ENCODE results near the gene POR.
"Not testable (repeated sequence)": the region's sequence is repeated elsewhere in the genome, so short reads cannot be mapped to it uniquely, and the experiment has no call there.

The POR gene

GRCh38 chr7:75884476-75884875, 30.5 kb upstream of the POR start:
- no peak for DNase-seq (ENCODE audit: low read depth in 4 of 4, low spot score in 1 of 4)

- DNase-seq (ENCODE audit: low read depth in 4 of 4, low spot score in 1 of 4): no peak
Observed at GRCh38 chr7:75885036-75885435, 29.9 kb upstream of the POR start.

GRCh38 chr7:75887669-75888369, 27.1 kb upstream of the POR start:
- DNase-seq (ENCODE audit: low read depth in 4 of 4, low spot score in 1 of 4): no peak

GRCh38 chr7:75888464-75889222, 26.3 kb upstream of the POR start:
- DNase-seq (ENCODE audit: low read depth in 4 of 4, low spot score in 1 of 4): no peak

- DNase-seq (ENCODE audit: low read depth in 4 of 4, low spot score in 1 of 4): no peak
Observed at GRCh38 chr7:75889223-75889825, 25.6 kb upstream of the POR start.

GRCh38 chr7:75889826-75890225, 25.1 kb upstream of the POR start:
- no peak for DNase-seq (ENCODE audit: low read depth in 4 of 4, low spot score in 1 of 4)

GRCh38 chr7:75891237-75891636, 23.7 kb upstream of the POR start:
- not testable (repeated sequence) for DNase-seq (ENCODE audit: low read depth in 4 of 4, low spot score in 1 of 4)

- DNase-seq (ENCODE audit: low read depth in 4 of 4, low spot score in 1 of 4): no peak
Observed at GRCh38 chr7:75891815-75892411, 23.0 kb upstream of the POR start.

GRCh38 chr7:75892634-75893272, 22.2 kb upstream of the POR start:
- DNase-seq (ENCODE audit: low read depth in 4 of 4, low spot score in 1 of 4): no peak

- no peak for DNase-seq (ENCODE audit: low read depth in 4 of 4, low spot score in 1 of 4)
Observed at GRCh38 chr7:75896803-75897327, 18.1 kb upstream of the POR start.

- DNase-seq (ENCODE audit: low read depth in 4 of 4, low spot score in 1 of 4): no peak
Observed at GRCh38 chr7:75900617-75901315, 14.2 kb upstream of the POR start.

- DNase-seq (ENCODE audit: low read depth in 4 of 4, low spot score in 1 of 4): no peak
Observed at GRCh38 chr7:75905785-75906604, 9.0 kb upstream of the POR start.

GRCh38 chr7:75906991-75907667, 7.8 kb upstream of the POR start:
- DNase-seq (ENCODE audit: low read depth in 4 of 4, low spot score in 1 of 4): no peak

GRCh38 chr7:75907668-75908039, 7.3 kb upstream of the POR start:
- not testable (repeated sequence) for DNase-seq (ENCODE audit: low read depth in 4 of 4, low spot score in 1 of 4)

GRCh38 chr7:75909521-75910132, 5.3 kb upstream of the POR start:
- DNase-seq (ENCODE audit: low read depth in 4 of 4, low spot score in 1 of 4): no peak

GRCh38 chr7:75911186-75911585, 3.8 kb upstream of the POR start:
- not testable (repeated sequence) for DNase-seq (ENCODE audit: low read depth in 4 of 4, low spot score in 1 of 4)

- no peak for DNase-seq (ENCODE audit: low read depth in 4 of 4, low spot score in 1 of 4)
Observed at GRCh38 chr7:75913437-75913836, 1.5 kb upstream of the POR start.

- no peak for DNase-seq (ENCODE audit: low read depth in 4 of 4, low spot score in 1 of 4)
Observed at GRCh38 chr7:75914169-75914654, 743 bp upstream of the POR start.
